KMS-11 (cell line): Measurements from ENCODE around the gene CCDC117.

Experiments
- H2AFZ ChIP-seq: fragments of 200-600 bp; sonication (generic); 2 replicates; pipeline ENCODE4 v1.6.1; 2016; ENCODE audit warnings: antibody characterized with exemption, mixed run types, low read depth
- H3K27ac ChIP-seq: fragments of 200-600 bp; sonication (generic); 2 replicates; pipeline ENCODE4 v1.6.1; 2016; ENCODE audit warnings: mild to moderate bottlenecking, mixed run types
- H3K27me3 ChIP-seq: fragments of 200-600 bp; sonication (generic); 2 replicates; pipeline ENCODE4 v1.6.1; 2017; ENCODE audit warnings: mild to moderate bottlenecking, low read depth, mixed run types, moderate library complexity; ENCODE audit not compliant: insufficient read depth
- H3K36me3 ChIP-seq: fragments of 200-600 bp; sonication (generic); 2 replicates; pipeline ENCODE4 v1.6.1; 2017; ENCODE audit warnings: mild to moderate bottlenecking, mixed run types; ENCODE audit not compliant: insufficient read depth
- H3K4me1 ChIP-seq: fragments of 200-600 bp; sonication (generic); 2 replicates; pipeline ENCODE4 v1.6.1; 2016; ENCODE audit warnings: mild to moderate bottlenecking, low read depth, mixed run types; ENCODE audit not compliant: poor library complexity, severe bottlenecking
- H3K4me2 ChIP-seq: fragments of 200-600 bp; sonication (generic); 2 replicates; pipeline ENCODE4 v1.7.0; 2016; ENCODE audit warnings: mild to moderate bottlenecking, mixed run types
- H3K4me3 ChIP-seq: fragments of 200-600 bp; sonication (generic); IDR thresholded peaks from 2 replicates; pipeline ENCODE4 v1.6.1; 2017; ENCODE audit warnings: low read depth, low read length, mixed read lengths; ENCODE audit not compliant: insufficient read depth
- H3K79me2 ChIP-seq: fragments of 200-600 bp; sonication (generic); 2 replicates; pipeline ENCODE4 v1.6.1; 2016; ENCODE audit warnings: low read depth, mixed run types; ENCODE audit not compliant: insufficient read depth
- H3K9ac ChIP-seq: fragments of 200-600 bp; sonication (generic); 2 replicates; pipeline ENCODE4 v1.6.1; 2016; ENCODE audit warnings: mild to moderate bottlenecking, mixed run types
- H4K20me1 ChIP-seq: fragments of 200-600 bp; sonication (generic); 2 replicates; pipeline ENCODE4 v1.6.1; 2016; ENCODE audit warnings: mild to moderate bottlenecking, mixed run types; ENCODE audit not compliant: insufficient read depth
- CTCF ChIP-seq: fragments of 200-600 bp; sonication (generic); conservative IDR thresholded peaks from 2 replicates; pipeline ENCODE4 v1.6.1; 2017; ENCODE audit warnings: low read depth, mild to moderate bottlenecking, antibody characterized with exemption, low read length, moderate library complexity, mixed read lengths

CCDC117 gene

GRCh38 chr22:28741200-28741784, 31.2 kb upstream of the CCDC117 start:
- H3K4me1 ChIP-seq, result peaks cover 32% of the 10 kb centered on the region
- peak overlapping the region; percentile 83 for H2AFZ ChIP-seq
- H3K27me3 ChIP-seq, result no peaks in the 10 kb centered on the region
- H3K36me3 ChIP-seq, result peaks cover 4% of the 10 kb centered on the region; the same call in 1 of the 2 replicates
- peaks cover 19% of the 10 kb centered on the region; the same call in 1 of the 2 replicates for H3K79me2 ChIP-seq
- TF ChIP-seq CTCF, result no peak
- peak overlapping the region; percentile 68 for H3K4me2 ChIP-seq
- H4K20me1 ChIP-seq, result no peaks in the 10 kb centered on the region
- H3K9ac ChIP-seq, result peak overlapping the region; percentile 44; the same call in 1 of the 2 replicates
- H3K4me3 ChIP-seq, result no peak overlapping the region
- H3K27ac ChIP-seq, result peak overlapping the region; percentile 44; the same call in 1 of the 2 replicates

DNA sequence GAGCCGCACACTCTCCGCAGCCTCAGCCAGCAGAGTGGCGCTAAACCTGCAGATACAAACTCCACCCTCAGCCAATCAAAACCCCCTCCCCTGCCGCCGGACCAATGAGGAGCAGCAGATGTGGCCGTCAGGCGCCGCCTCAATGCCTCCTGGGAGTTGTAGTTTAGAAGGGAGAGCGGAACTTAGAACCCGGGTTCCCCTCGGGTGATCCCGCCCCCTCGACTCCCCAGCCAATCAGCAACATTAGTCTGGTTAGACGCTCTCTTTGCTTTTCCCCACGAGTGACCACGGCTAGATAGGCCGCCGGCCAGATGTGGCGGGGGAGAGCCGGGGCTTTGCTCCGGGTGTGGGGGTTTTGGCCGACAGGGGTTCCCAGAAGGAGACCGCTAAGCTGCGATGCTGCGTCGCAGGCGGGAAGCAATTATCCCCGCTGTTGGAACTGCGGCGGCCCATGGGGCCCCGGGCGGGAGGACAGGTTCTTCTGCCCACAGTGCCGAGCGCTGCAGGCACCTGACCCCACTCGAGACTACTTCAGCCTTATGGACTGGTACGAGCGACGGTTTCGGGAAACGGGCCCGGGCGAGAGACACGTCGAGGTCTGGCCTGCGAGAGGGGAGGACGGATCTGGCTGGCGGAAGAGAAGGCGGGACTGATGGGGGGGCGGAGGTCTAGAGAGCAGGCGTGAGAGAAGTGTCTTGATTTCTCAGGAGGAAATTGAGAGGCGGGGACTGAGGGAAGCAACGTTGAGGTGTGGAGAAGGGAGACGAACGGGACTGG, 30.5 kb upstream of the CCDC117 start, which contains the start of the genes CHEK2 and HSCB:
Gene CHEK2 (minus strand): TSS at position 36 of the 777 bp plus-strand sequence. CDS start 7,099 bp downstream, outside the sequence.
Gene HSCB (plus strand): TSS at position 255 of the 777 bp plus-strand sequence. CDS start 57 bp downstream, at position 312.
- Histone ChIP-seq H3K9ac (peak within 1 kb of the TSS; percentile 83), H3K4me2 (peak within 1 kb of the TSS; percentile 68), H3K79me2 (peaks cover 12% of the 10 kb centered on the region; the same call in 1 of the 2 replicates), H2AFZ (peak within 1 kb of the TSS; percentile 83), H3K36me3 (peaks cover 4% of the 10 kb centered on the region; the same call in 1 of the 2 replicates), H3K4me1 (peaks cover 32% of the 10 kb centered on the region), H3K27ac (peak within 1 kb of the TSS; percentile 75), H3K4me3 (no peak within 1 kb of the TSS), H3K27me3 (no peaks in the 10 kb centered on the region), H4K20me1 (no peaks in the 10 kb centered on the region)
- TF ChIP-seq CTCF, result no peak

DNA sequence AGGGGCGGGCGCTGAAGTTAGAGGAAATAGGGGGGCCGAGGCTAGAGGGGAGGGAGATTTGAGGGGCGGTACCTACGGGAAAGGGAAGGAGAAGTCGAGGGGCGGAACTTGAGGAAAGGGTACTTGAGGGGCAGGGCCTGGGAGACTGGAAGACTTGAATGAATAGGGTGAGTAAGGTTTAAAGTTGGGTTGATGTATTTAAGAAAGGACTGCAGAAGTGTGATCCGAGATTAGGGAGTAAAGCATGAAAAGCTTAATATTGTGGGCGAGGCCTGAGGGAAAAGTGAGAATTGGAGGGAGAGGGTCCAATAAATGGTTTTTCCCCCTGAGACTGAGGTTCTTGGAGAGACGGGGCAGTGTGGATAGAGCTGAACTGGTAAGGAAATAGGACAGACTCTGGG, 29.9 kb upstream of the CCDC117 start:
- Histone ChIP-seq H3K79me2 (peaks cover 8% of the 10 kb centered on the region; the same call in 1 of the 2 replicates), H3K4me1 (peaks cover 31% of the 10 kb centered on the region), H3K27me3 (no peaks in the 10 kb centered on the region), H3K27ac (peak overlapping the region; percentile 75; the same call in 1 of the 2 replicates), H3K36me3 (peaks cover 4% of the 10 kb centered on the region; the same call in 1 of the 2 replicates), H2AFZ (peak overlapping the region; percentile 83), H4K20me1 (no peaks in the 10 kb centered on the region), H3K9ac (peak overlapping the region; percentile 83; the same call in 1 of the 2 replicates), H3K4me2 (peak overlapping the region; percentile 41), H3K4me3 (no peak overlapping the region)
- TF ChIP-seq CTCF, result no peak

DNA sequence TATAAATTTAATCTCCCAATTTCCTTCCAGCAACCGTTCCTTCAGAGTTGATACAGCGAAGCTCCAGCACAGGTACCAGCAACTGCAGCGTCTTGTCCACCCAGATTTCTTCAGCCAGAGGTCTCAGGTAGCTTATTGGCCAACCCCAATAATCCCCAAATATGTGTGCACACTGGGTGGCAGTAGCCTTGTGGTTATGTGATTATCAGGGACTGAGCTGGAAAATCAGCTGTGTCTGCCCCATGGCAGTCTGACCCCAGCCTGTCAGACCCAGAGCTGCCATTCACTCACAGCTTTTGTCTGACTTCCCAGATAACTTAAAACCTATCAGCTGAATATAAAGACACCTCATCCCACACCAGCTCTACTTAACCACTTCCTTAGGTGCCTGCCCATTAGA, 28.6 kb upstream of the CCDC117 start:
- no peaks in the 10 kb centered on the region for H4K20me1 ChIP-seq
- H3K79me2 ChIP-seq, result peaks cover 8% of the 10 kb centered on the region; the same call in 1 of the 2 replicates
- no peak overlapping the region for H3K4me2 ChIP-seq
- peaks cover 4% of the 10 kb centered on the region; the same call in 1 of the 2 replicates for H3K36me3 ChIP-seq
- no peak overlapping the region for H3K4me3 ChIP-seq
- no peaks in the 10 kb centered on the region for H3K27me3 ChIP-seq
- no peak overlapping the region for H2AFZ ChIP-seq
- peaks cover 20% of the 10 kb centered on the region for H3K4me1 ChIP-seq
- no peak for TF ChIP-seq CTCF
- no peak overlapping the region for H3K27ac ChIP-seq
- no peak overlapping the region for H3K9ac ChIP-seq
